ENCODE results near the gene GSTK1.

DNA sequence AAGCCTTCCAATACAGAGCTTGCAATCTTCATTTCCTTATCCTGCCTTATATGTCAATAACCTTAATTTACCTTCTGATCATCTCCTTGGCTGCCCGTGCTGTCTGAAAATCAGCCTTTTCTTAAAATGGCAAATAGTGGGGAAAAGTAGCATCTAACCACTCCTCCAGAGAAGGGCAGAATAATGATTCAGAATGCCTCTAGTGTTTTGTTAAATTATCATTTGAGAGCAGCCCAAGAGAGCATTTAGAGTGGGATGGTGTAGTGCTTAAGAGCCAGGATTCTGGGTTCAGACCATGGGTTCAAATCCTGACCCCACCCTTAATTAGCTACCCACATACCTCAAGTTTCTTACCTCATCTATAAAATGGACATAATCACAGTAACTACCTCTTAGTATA, 16.9 kb downstream of the GSTK1 start:
- TF ChIP-seq, protein P1, sequence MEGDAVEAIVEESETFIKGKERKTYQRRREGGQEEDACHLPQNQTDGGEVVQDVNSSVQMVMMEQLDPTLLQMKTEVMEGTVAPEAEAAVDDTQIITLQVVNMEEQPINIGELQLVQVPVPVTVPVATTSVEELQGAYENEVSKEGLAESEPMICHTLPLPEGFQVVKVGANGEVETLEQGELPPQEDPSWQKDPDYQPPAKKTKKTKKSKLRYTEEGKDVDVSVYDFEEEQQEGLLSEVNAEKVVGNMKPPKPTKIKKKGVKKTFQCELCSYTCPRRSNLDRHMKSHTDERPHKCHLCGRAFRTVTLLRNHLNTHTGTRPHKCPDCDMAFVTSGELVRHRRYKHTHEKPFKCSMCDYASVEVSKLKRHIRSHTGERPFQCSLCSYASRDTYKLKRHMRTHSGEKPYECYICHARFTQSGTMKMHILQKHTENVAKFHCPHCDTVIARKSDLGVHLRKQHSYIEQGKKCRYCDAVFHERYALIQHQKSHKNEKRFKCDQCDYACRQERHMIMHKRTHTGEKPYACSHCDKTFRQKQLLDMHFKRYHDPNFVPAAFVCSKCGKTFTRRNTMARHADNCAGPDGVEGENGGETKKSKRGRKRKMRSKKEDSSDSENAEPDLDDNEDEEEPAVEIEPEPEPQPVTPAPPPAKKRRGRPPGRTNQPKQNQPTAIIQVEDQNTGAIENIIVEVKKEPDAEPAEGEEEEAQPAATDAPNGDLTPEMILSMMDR (IDR thresholded peaks at IDR 0.05): no peak
- TF ChIP-seq POLR2A (IDR thresholded peaks at IDR 0.05): no peak

Measured in stomach (tissue), 4 donors.